Liver (tissue), 3 donors: ENCODE results near the gene UBC.

Source experiments
- EGR1 ChIP-seq, 2 donors: IDR thresholded peaks; 2 replicates each; pipeline ENCODE4 v1.6.1; 2016 to 2018; ENCODE audit warnings: antibody characterized with exemption in 2 of 2, low read depth in 2 of 2
- RXRA ChIP-seq, 2 donors: IDR thresholded peaks; 2 replicates each; pipeline ENCODE4 v1.6.1; 2017 to 2018; ENCODE audit warnings: antibody characterized with exemption in 2 of 2, mild to moderate bottlenecking in 1 of 2
- TF ChIP-seq, protein P1 (sequence below): fragments of 150-350 bp; IDR thresholded peaks from 2 replicates; pipeline ENCODE4 v1.5.1; 2017; ENCODE audit warnings: improper control_type of control experiment, low read depth, low read length; ENCODE audit not compliant: missing input control
- donor health status: healthy.
- donor health status: healthy.

DNA sequence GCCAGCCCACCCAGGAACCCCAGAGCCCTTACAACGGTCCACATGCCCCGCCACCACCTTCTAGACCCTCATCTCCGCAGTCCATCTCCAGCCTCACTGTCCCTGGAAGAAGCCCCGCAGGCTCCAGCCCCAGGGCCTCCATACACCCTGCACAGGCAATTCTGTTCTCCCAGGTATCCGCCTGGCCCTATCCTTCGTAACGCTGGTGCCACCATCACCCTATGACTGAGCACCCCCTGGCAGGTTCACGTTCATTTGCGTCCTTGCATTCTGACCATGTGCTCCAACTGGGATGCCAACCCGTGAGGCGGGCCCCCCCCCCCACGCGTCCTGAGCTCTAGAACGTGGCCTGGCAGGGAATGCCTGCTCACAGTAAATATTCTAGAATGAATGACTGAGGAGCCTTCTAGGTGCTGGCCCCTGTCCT lies 50.1 kb downstream of the UBC start:
- TF ChIP-seq, protein P1, sequence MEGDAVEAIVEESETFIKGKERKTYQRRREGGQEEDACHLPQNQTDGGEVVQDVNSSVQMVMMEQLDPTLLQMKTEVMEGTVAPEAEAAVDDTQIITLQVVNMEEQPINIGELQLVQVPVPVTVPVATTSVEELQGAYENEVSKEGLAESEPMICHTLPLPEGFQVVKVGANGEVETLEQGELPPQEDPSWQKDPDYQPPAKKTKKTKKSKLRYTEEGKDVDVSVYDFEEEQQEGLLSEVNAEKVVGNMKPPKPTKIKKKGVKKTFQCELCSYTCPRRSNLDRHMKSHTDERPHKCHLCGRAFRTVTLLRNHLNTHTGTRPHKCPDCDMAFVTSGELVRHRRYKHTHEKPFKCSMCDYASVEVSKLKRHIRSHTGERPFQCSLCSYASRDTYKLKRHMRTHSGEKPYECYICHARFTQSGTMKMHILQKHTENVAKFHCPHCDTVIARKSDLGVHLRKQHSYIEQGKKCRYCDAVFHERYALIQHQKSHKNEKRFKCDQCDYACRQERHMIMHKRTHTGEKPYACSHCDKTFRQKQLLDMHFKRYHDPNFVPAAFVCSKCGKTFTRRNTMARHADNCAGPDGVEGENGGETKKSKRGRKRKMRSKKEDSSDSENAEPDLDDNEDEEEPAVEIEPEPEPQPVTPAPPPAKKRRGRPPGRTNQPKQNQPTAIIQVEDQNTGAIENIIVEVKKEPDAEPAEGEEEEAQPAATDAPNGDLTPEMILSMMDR = no peak
- TF ChIP-seq EGR1 (IDR thresholded peaks at IDR 0.05; ENCODE audit: low read depth in 2 of 2) (no peak), RXRA (IDR thresholded peaks at IDR 0.05) (no peak)
